ENCODE measurements around the gene ZSCAN20.

DNA sequence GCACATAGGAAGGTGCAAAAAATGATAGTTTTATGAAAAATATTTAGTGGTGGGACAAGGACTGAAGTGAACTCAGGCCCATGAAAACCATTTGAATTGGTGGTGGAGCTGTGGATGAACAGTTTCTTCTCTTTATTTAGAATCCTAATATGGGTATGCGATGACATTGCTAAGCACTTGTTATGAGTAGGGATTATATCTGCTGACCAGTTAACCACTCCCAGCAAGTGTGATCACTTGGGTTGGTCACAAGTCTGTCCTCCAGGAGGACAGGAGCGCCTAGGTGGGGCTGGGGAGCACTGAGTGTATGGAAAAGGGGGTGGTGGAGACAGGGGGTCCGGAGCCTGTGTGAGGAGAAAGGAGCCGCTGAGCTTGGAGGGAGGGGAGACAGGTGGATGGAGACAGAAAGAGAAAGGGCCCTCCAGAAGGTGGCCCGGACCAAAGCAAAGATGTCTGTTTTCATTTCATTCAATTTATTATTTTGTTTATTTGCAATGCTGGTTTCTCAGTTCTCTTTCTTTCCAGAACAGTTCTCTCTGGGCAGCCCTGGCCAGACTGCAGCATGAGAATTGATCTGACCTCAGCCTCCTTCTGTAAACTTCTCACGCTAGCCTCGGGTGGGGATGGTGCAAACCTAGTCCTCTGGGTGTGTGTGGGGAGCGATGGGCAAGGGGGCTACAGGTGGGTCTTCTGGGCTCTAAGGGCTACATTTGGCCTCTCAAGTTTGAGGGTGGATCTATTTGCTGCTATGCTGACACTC is 9.9 kb upstream of the ZSCAN20 start:
- TF ChIP-seq, protein P1, sequence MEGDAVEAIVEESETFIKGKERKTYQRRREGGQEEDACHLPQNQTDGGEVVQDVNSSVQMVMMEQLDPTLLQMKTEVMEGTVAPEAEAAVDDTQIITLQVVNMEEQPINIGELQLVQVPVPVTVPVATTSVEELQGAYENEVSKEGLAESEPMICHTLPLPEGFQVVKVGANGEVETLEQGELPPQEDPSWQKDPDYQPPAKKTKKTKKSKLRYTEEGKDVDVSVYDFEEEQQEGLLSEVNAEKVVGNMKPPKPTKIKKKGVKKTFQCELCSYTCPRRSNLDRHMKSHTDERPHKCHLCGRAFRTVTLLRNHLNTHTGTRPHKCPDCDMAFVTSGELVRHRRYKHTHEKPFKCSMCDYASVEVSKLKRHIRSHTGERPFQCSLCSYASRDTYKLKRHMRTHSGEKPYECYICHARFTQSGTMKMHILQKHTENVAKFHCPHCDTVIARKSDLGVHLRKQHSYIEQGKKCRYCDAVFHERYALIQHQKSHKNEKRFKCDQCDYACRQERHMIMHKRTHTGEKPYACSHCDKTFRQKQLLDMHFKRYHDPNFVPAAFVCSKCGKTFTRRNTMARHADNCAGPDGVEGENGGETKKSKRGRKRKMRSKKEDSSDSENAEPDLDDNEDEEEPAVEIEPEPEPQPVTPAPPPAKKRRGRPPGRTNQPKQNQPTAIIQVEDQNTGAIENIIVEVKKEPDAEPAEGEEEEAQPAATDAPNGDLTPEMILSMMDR (conservative IDR thresholded peaks at IDR 0.05; ENCODE audit: low read length) = no peak
- no peak for TF ChIP-seq EZH2phosphoT487 (IDR thresholded peaks at IDR 0.05; ENCODE audit: borderline replicate concordance)

Measured in Loucy (cell line).